Raji (cell line): Measurements from ENCODE around the gene IST1.

ENCODE experiments used
- POLR2A ChIP-seq: IDR thresholded peaks from 2 replicates; pipeline ENCODE4 v1.6.1; 2011; ENCODE audit warnings: low read depth, low read length, control low read depth; ENCODE audit not compliant: insufficient read depth

IST1 gene

DNA sequence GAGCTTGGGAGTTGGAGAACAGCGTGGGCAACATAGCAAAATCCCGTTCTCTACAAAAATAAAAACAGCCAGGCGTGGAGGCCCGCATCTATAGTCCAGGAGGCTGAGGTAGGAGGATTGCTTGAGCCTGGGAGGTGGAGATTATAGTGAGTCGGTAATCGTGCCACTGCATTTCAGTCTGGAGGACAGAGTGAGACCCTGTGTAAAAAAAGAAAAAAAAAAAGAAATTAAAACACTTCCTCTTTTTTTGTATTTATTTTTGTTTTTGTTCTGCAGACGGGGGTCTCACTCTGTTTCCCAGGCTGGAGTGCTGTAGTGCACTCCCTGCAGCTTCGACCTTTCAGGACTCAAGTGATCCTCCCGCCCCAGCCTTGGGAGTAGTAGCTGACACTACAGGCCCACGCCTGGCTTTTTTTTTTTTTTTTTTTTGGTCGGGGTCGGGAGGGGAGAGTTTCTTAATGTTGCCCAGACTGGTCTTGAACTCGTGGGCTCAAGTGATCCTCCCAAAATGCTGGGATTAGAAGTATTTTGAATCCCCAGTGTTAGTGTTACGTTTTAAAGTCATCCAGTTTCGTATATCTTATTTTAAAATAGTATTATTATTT, 1.5 kb downstream of the IST1 start:
- TF ChIP-seq POLR2A = no peak

DNA sequence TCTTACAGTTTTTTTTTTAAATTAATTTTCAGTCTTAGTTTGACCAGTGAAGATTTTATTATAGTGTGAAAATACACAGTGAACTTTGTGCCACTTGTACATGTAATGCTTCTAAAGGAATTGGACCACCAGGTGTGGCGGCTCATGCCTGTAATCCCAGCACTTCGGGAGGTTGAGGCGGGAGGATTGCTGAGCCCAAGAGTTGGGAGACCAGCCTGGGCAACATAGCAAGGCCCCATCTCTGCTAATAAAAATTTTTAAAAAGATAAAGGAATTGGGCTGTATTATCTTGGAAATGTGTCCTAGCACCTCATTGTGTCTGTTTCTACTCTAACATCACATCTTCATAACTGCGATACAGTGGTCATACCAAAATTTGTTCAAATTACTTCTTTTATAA, 3.8 kb downstream of the IST1 start:
- TF ChIP-seq POLR2A = no peak

DNA sequence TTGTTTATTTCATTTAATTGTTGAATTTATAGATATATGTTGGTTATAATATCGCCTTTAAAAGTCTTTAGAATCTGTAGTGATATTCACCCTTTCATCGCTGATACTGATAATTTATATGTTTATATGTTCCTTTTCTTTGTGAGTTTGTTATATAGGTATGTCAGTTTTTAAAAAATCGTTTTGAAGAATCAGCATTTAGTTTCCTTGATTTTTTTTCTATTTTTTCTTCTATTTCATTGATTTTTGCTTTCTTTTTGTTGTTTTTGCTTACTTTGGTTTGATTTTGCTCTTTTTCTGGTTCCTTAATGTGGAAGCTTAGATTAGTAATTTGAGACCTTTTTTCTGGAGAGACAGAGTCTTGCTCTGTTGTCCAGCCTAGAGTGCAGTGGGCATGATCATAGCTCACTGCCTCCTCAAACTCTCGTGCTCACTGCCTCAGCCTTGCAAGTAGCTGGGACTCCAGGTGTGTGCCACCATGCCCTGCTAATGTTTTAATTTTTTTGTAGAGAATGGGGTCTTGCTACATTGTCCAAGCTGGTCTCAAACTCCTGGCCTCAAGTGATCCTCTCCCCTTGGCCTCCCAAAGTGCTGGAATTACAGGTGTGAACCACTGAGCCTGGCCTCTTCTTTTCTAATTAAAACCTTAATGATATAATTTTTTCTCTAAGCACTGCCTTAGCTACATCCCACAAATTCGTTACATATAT, 7.5 kb downstream of the IST1 start:
- TF ChIP-seq POLR2A = no peak

DNA sequence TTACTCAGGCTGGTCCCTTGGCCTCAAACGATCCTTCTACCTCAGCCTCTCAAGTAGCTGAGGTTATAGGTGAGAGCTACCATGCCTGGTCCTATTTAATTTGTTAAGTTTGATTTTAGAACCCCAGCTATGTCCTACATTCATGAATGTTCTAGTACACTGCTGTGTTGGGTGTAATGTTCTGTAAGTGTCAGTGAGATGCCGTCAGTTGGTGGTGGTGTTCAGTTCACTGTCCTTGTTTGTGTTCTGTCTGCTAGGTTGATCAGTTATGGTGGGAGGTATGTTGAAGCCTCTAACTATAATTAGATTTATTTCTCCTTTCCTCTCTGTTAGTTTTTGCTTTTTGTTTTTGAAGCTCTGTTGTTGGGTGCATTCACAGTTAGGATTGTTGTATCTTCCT, 8.3 kb downstream of the IST1 start:
- TF ChIP-seq POLR2A = no peak

DNA sequence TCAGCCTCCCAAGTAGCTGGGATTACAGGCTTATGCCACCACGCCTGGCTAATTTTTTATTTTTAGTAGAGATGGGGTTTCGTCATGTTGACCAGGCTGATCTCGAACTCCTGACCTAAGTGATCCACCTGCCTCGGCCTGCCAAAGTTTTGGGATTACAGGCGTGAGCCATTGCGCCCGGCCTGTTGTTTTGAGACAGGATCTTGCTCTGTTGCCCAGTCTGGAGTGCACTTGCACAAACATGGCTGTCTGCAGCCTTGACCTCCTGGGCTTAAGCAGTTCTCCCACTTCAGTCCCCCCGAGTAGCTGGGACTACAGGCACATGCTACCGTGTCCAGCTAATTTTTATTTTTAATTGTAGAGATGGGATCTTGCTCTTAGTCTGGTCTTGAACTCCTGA, 8.9 kb downstream of the IST1 start:
- TF ChIP-seq POLR2A = no peak

DNA sequence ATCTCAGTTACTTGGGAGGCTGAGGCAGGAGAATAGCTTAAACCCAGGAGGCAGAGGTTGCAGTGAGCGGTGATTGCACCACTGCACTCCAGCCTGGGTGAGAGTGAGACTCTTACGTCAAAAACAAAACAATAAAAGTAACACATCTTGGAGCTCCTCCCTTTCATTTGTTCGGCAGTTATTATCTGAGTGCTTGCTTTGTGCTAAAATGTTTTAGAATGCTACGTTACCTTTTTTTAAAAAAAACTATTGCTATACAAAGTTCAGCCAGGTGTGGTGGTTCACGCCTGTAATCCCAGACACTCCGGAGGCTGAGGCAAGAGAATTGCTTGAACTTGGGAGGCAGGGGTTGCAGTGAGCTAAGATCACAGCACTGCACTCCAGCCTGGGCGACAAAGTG, 15.8 kb downstream of the IST1 start:
- TF ChIP-seq POLR2A = no peak

DNA sequence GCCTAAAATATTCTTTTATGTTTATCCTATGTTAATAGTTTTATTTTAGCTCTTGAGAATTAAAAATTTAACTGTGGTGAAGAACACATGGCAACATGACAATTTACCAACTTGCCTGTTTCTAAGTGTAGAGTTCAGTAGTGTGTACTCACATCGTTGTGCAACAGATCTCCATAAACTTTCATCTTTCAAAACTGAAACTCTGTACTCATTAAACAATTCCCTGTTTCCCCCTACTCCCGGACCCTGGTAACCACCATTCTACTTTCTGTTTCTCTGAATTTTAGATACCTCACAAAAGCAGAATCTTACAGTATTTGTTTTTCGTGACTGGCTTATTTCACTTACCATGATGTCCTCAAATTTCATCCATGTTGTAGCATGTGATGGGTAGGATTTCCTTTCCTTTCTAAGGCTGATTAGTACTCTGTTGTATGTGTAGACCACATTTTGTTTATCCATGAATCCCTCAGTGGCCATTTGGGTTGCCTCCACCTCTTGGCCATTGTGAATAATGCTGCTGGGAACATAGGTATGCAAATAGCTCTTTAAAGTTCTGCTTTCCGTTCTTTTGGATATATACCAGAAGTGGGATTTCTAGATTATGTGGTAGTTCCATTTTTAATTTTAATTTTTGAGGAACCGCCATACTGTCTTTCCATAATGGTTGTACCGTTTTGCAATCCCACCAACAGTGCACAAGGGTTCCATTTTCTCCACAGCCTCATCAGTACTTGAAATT, 17.4 kb downstream of the IST1 start:
- no peak for TF ChIP-seq POLR2A

DNA sequence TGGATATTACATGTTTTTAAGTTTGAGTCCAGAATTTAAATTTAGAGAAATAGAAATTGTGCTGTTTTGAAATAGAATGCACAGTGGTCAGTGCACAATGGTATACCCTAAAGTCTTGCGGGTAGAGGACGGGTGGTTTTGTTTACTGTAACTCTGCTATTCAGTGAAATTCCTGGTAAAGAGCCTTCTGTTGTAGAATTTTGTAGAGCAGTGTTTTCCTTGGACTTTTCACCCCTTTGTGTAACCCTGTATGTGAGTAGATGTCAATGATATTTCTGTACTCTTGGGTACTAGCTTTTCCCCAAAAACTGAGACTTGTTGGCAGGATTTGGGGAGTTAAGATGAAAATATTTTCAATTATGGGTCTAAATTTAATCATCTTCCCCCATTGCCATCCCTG, 19.5 kb downstream of the IST1 start:
- TF ChIP-seq POLR2A = no peak

DNA sequence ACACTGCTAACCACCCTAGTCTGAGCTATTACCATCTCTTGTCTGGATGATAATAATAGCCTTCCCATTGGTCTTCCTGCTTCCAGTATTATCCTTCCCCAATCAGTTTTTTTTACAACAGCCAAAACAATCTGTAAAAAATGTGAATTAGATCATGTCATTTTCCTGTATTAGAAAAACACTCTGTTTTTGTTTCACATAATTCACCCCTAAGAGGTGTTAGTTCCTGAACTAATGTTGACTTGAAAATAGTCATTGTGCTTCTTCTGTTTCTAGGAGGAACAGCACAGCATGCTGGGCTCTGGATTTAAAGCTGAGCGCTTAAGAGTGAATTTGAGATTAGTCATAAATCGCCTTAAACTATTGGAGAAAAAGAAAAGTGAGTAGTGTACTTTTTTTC, 20.0 kb downstream of the IST1 start:
- no peak for TF ChIP-seq POLR2A

DNA sequence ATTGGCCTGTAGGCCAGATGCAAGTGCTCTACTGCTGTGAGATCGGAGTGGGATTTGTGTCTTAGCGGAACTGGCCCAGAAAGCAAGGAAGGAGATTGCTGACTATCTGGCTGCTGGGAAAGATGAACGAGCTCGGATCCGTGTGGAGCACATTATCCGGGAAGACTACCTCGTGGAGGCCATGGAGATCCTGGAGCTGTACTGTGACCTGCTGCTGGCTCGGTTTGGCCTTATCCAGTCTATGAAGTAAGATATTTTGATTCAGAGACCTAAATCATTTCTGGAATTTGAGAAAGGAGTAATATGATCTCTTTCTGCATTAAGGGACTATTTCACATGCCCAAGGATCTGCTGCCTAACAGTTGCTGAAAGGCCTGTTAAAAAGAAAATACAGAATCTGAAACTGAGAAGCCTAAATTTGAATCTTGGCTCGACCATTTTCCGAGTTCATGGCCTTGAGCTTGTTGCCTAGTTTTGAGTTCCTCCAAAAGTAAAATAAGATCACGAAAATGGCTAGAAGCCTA, 21.1 kb downstream of the IST1 start:
- TF ChIP-seq POLR2A = no peak

DNA sequence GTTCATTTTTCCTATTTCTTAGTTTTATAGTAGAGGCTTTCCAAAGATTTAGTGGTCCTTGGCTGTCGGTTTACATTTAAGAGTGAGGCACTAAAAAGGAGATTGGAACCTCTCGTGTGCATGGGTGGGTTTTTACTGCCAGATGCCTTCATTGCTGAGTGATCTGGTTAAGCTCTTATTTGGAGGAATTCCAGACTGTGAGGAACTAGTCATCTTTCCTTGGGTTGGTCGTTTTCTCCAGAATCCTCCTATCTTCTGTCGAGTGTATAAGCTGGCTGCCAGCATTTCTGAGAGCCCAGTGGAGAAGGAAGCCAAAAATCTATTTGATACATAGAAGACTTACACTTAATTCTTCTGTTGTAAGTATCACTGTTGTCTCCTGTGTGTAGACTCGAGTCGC, 22.6 kb downstream of the IST1 start:
- no peak for TF ChIP-seq POLR2A

DNA sequence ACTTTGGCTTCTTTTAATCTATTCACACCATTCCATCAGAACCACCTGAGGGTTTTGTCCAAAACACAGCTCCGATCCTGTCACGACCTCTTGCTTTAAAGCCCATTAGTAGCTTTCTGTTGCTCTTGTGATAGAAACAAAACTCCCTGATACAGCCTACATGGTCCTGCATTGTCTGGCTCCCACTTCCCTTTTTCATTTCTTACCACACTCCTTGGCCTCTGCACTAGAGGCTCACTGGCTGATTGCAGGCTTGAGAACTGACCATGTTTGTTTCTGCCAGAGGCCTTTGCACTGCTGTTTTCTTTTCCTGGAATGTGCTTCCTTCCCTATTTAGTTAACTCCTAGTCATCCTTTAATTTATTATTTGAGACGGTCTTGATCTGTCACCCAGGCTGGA, 23.7 kb downstream of the IST1 start:
- TF ChIP-seq POLR2A = no peak

DNA sequence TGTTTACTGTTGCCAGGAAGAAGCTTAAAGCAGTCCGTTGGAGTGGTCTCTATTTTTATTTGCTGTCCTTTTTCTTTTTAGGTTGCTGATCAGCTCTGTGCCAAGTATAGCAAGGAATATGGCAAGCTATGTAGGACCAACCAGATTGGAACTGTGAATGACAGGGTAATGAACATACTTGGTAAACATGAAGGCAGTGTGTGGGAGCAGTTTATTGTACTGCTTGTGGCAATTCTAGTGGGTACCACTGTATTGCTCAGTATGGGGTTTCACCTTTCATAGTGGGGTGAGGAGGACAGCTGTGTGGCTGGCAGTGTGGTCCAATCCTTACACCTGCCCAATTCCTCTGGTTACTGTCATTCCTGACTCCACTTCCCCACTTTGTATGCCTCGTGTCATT, 25.3 kb downstream of the IST1 start:
- no peak for TF ChIP-seq POLR2A

DNA sequence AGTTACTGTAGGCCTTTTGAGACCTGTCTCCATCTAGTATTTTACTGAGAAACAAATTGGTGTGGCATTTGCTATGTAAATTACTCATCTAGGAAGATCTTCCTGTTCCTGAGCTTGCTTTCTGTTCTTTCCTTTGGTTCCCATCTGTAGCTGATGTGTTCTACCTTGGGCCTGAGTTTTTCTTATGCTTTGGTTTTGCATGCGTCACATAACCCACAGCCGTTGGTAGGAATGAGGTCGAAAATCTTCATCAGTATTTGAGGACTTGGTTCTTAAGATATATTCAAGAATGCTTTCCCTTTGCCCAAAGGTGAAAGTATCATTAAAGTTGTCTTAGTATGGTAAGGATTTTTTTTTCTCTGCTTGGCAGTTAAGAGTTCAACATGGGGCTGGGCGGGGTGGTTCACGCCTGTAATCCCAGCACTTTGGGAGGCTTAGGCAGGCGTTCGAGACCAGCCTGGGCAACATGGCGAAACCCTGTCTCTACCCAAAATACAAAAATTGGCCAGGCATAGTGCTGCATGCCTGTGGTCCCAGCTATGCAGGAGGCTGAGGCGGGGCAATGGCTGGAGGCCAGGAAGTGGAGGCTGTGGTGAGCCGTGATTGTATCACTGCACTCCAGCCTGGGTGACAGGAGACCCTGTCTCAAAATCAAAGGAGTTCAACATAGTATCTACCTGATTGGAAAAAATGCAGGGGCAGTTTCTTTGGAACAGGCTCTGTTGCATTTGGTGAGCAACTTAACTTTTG, 28.8 kb downstream of the IST1 start:
- no peak for TF ChIP-seq POLR2A

DNA sequence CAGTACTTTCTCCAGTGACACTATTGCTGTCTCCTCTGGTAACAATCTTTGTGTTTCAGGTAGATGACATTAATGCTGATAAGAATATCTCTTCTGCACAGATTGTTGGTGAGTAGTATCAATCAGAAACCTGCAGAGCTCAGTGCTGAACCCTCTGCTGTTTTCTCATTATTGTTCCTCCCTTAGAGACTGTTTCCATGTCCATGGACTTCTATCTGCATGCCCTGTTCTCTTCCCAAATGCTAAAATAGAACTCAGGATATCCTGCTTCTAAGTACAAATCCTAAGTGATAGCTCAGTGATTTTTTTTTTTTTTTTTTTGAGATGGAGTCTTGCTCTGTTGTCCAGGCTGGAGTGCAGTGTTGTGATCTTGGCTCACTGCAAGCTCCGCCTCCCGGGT, 29.4 kb downstream of the IST1 start:
- no peak for TF ChIP-seq POLR2A

DNA sequence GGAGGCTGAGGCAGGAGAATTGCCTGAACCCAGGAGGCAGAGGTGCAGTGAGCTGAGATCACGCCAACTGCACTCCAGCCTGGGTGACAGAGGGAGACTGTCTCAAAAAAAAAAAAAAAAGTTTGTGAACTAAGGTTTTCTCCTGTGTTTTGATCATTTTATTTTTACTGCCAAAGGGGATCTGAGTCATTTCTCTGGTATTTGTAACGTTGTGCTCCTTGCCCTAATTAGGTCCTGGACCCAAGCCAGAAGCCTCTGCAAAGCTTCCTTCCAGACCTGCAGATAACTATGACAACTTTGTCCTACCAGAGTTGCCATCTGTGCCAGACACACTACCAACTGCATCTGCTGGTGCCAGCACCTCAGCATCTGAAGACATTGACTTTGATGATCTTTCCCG, 32.1 kb downstream of the IST1 start:
- TF ChIP-seq POLR2A = no peak

DNA sequence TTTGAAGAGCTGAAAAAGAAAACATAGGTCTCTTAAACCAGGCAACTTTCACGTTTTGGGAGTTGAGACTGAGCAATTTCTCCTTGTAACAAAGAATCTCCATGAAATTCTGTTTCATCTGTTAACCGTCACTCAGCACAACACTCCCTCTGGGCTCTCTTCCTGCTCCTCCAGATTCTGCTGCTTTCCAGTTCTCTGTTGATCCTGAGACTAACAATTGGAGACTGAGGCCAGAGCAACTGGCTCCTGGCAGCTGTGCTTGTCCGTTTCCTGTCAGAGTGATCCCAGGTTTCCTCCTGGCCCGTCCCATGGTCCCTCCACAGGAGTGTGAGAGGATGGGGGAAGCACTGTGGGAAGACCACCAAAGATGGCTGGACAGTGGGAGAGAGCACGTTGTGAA, 32.5 kb downstream of the IST1 start:
- no peak for TF ChIP-seq POLR2A
